ENCODE data around the gene C1QTNF1.

The C1QTNF1 gene

GRCh38 chr17:79053251-79053925 is 29.4 kb downstream of the C1QTNF1 start:
- no peak overlapping the region for H3K4me3 ChIP-seq (ENCODE audit: low read length)
- no peak overlapping the region for H3K27ac ChIP-seq (ENCODE audit: low read depth, low read length)
- no peaks in the 10 kb centered on the region for H3K36me3 ChIP-seq (ENCODE audit: control insufficient read depth, insufficient read depth, low read length)
- no peaks in the 10 kb centered on the region for H3K27me3 ChIP-seq (ENCODE audit: control insufficient read depth, insufficient read depth, low read length)
- no peaks in the 10 kb centered on the region for H3K4me1 ChIP-seq (ENCODE audit: control insufficient read depth, insufficient read depth, low read length)
- no peak overlapping the region for H3K9ac ChIP-seq (ENCODE audit: low read length)

GRCh38 chr17:79054200-79054960 is 30.4 kb downstream of the C1QTNF1 start:
- Histone ChIP-seq H3K27me3 (ENCODE audit: control insufficient read depth, insufficient read depth, low read length) (no peaks in the 10 kb centered on the region), H3K27ac (ENCODE audit: low read depth, low read length) (no peak overlapping the region), H3K9ac (ENCODE audit: low read length) (no peak overlapping the region), H3K4me3 (ENCODE audit: low read length) (no peak overlapping the region), H3K4me1 (ENCODE audit: control insufficient read depth, insufficient read depth, low read length) (no peaks in the 10 kb centered on the region), H3K36me3 (ENCODE audit: control insufficient read depth, insufficient read depth, low read length) (no peaks in the 10 kb centered on the region)

- Histone ChIP-seq H3K9ac (ENCODE audit: low read length) (no peak overlapping the region), H3K36me3 (ENCODE audit: control insufficient read depth, insufficient read depth, low read length) (no peaks in the 10 kb centered on the region), H3K4me1 (ENCODE audit: control insufficient read depth, insufficient read depth, low read length) (no peaks in the 10 kb centered on the region), H3K4me3 (ENCODE audit: low read length) (no peak overlapping the region), H3K27ac (ENCODE audit: low read depth, low read length) (no peak overlapping the region), H3K27me3 (ENCODE audit: control insufficient read depth, insufficient read depth, low read length) (no peaks in the 10 kb centered on the region)
Measured at GRCh38 chr17:79055197-79055596, 31.2 kb downstream of the C1QTNF1 start.

- Histone ChIP-seq H3K4me3 (ENCODE audit: low read length) (no peak overlapping the region), H3K27ac (ENCODE audit: low read depth, low read length) (no peak overlapping the region), H3K36me3 (ENCODE audit: control insufficient read depth, insufficient read depth, low read length) (no peaks in the 10 kb centered on the region), H3K9ac (ENCODE audit: low read length) (no peak overlapping the region), H3K4me1 (ENCODE audit: control insufficient read depth, insufficient read depth, low read length) (no peaks in the 10 kb centered on the region), H3K27me3 (ENCODE audit: control insufficient read depth, insufficient read depth, low read length) (no peaks in the 10 kb centered on the region)
Measured at GRCh38 chr17:79057737-79058385, 33.9 kb downstream of the C1QTNF1 start.

GRCh38 chr17:79062691-79063090 is 38.7 kb downstream of the C1QTNF1 start:
- Histone ChIP-seq H3K9ac (ENCODE audit: low read length) (no peak overlapping the region), H3K4me1 (ENCODE audit: control insufficient read depth, insufficient read depth, low read length) (no peaks in the 10 kb centered on the region), H3K27me3 (ENCODE audit: control insufficient read depth, insufficient read depth, low read length) (no peaks in the 10 kb centered on the region), H3K36me3 (ENCODE audit: control insufficient read depth, insufficient read depth, low read length) (no peaks in the 10 kb centered on the region), H3K4me3 (ENCODE audit: low read length) (no peak overlapping the region), H3K27ac (ENCODE audit: low read depth, low read length) (no peak overlapping the region)

GRCh38 chr17:79064026-79064425 is 40.1 kb downstream of the C1QTNF1 start:
- H3K9ac ChIP-seq (ENCODE audit: low read length), result no peak overlapping the region
- H3K4me1 ChIP-seq (ENCODE audit: control insufficient read depth, insufficient read depth, low read length), result no peaks in the 10 kb centered on the region
- H3K27me3 ChIP-seq (ENCODE audit: control insufficient read depth, insufficient read depth, low read length), result no peaks in the 10 kb centered on the region
- H3K27ac ChIP-seq (ENCODE audit: low read depth, low read length), result no peak overlapping the region
- H3K36me3 ChIP-seq (ENCODE audit: control insufficient read depth, insufficient read depth, low read length), result no peaks in the 10 kb centered on the region
- H3K4me3 ChIP-seq (ENCODE audit: low read length), result no peak overlapping the region

- Histone ChIP-seq H3K36me3 (ENCODE audit: control insufficient read depth, insufficient read depth, low read length) (no peaks in the 10 kb centered on the region), H3K27ac (ENCODE audit: low read depth, low read length) (no peak overlapping the region), H3K4me1 (ENCODE audit: control insufficient read depth, insufficient read depth, low read length) (no peaks in the 10 kb centered on the region), H3K9ac (ENCODE audit: low read length) (no peak overlapping the region), H3K4me3 (ENCODE audit: low read length) (no peak overlapping the region), H3K27me3 (ENCODE audit: control insufficient read depth, insufficient read depth, low read length) (no peaks in the 10 kb centered on the region)
Measured at GRCh38 chr17:79065105-79065670, 41.2 kb downstream of the C1QTNF1 start.

GRCh38 chr17:79066963-79067362 is 43.0 kb downstream of the C1QTNF1 start:
- Histone ChIP-seq H3K9ac (ENCODE audit: low read length) (no peak overlapping the region), H3K36me3 (ENCODE audit: control insufficient read depth, insufficient read depth, low read length) (no peaks in the 10 kb centered on the region), H3K4me1 (ENCODE audit: control insufficient read depth, insufficient read depth, low read length) (no peaks in the 10 kb centered on the region), H3K4me3 (ENCODE audit: low read length) (no peak overlapping the region), H3K27ac (ENCODE audit: low read depth, low read length) (no peak overlapping the region), H3K27me3 (ENCODE audit: control insufficient read depth, insufficient read depth, low read length) (no peaks in the 10 kb centered on the region)

- Histone ChIP-seq H3K4me3 (ENCODE audit: low read length) (no peak overlapping the region), H3K9ac (ENCODE audit: low read length) (no peak overlapping the region), H3K27me3 (ENCODE audit: control insufficient read depth, insufficient read depth, low read length) (no peaks in the 10 kb centered on the region), H3K36me3 (ENCODE audit: control insufficient read depth, insufficient read depth, low read length) (no peaks in the 10 kb centered on the region), H3K4me1 (ENCODE audit: control insufficient read depth, insufficient read depth, low read length) (peaks cover under 1% of the 10 kb centered on the region), H3K27ac (ENCODE audit: low read depth, low read length) (no peak overlapping the region)
Measured at GRCh38 chr17:79070266-79070880, 46.4 kb downstream of the C1QTNF1 start.

GRCh38 chr17:79071161-79071740 is 47.3 kb downstream of the C1QTNF1 start:
- Histone ChIP-seq H3K27me3 (ENCODE audit: control insufficient read depth, insufficient read depth, low read length) (no peaks in the 10 kb centered on the region), H3K4me3 (ENCODE audit: low read length) (no peak overlapping the region), H3K27ac (ENCODE audit: low read depth, low read length) (no peak overlapping the region), H3K4me1 (ENCODE audit: control insufficient read depth, insufficient read depth, low read length) (peaks cover 7% of the 10 kb centered on the region), H3K36me3 (ENCODE audit: control insufficient read depth, insufficient read depth, low read length) (no peaks in the 10 kb centered on the region), H3K9ac (ENCODE audit: low read length) (no peak overlapping the region)

- no peaks in the 10 kb centered on the region for H3K27me3 ChIP-seq (ENCODE audit: control insufficient read depth, insufficient read depth, low read length)
- H3K36me3 ChIP-seq (ENCODE audit: control insufficient read depth, insufficient read depth, low read length), result no peaks in the 10 kb centered on the region
- no peak overlapping the region for H3K27ac ChIP-seq (ENCODE audit: low read depth, low read length)
- peaks cover 7% of the 10 kb centered on the region for H3K4me1 ChIP-seq (ENCODE audit: control insufficient read depth, insufficient read depth, low read length)
- H3K9ac ChIP-seq (ENCODE audit: low read length), result no peak overlapping the region
- no peak overlapping the region for H3K4me3 ChIP-seq (ENCODE audit: low read length)
Measured at GRCh38 chr17:79072544-79072943, 48.6 kb downstream of the C1QTNF1 start.

All from rectal smooth muscle tissue (tissue), 1 donor.